Glutamatergic neuron (in vitro differentiated cells): ENCODE results near the gene TCF7. TPM values are rescaled to one million over a fixed set of nuclear protein-coding genes. Genes with fewer than 3 reads are reported as not detected.

Source experiments
- DNase-seq: peaks from one replicate; pipeline ENCODE4 v3.0.0; 2022
- H3K27ac Mint-ChIP-seq: one replicate; pipeline ENCODE4 v1.8.0; 2020; ENCODE audit warnings: mild to moderate bottlenecking, mixed read lengths, inconsistent platforms; ENCODE audit not compliant: unreplicated experiment
- H3K27me3 Mint-ChIP-seq: one replicate; pipeline ENCODE4 v1.8.0; 2020; ENCODE audit warnings: mild to moderate bottlenecking, moderate library complexity, mixed read lengths, inconsistent platforms; ENCODE audit not compliant: unreplicated experiment
- H3K36me3 Mint-ChIP-seq: one replicate; pipeline ENCODE4 v1.8.0; 2020; ENCODE audit warnings: mild to moderate bottlenecking, mixed read lengths, inconsistent platforms; ENCODE audit not compliant: unreplicated experiment
- H3K4me1 Mint-ChIP-seq: one replicate; pipeline ENCODE4 v1.8.0; 2020; ENCODE audit warnings: mild to moderate bottlenecking, low read depth, mixed read lengths, inconsistent platforms; ENCODE audit not compliant: unreplicated experiment
- H3K4me3 Mint-ChIP-seq: one replicate; pipeline ENCODE4 v1.8.0; 2020; ENCODE audit warnings: mild to moderate bottlenecking, mixed read lengths, inconsistent platforms; ENCODE audit not compliant: unreplicated experiment
- H3K9me3 Mint-ChIP-seq: one replicate; pipeline ENCODE4 v1.8.0; 2020; ENCODE audit warnings: mild to moderate bottlenecking, moderate library complexity, mixed read lengths, inconsistent platforms; ENCODE audit not compliant: unreplicated experiment
- total RNA-seq: library from RNA; stranded (reverse); fragmentation: NEBNext Ultra II Directional; extraction: Animal tissue kit (Norgen Biotek cat#: 25700); gene quantifications from one replicate; pipeline ENCODE4 v1.2.1, GENCODE V29; 2021; ENCODE audit not compliant: unreplicated experiment
- TF ChIP-seq, protein P1 (sequence below): fragments of 200-600 bp; sonication (generic); IDR thresholded peaks from one replicate; pipeline ENCODE4 v1.5.0; 2021; ENCODE audit not compliant: partially characterized antibody, unreplicated experiment

Gene TCF7
- total RNA-seq, 1 donor from 2014 or later, result 5.8 TPM

GRCh38 chr5:134088994-134089560 is 25.4 kb upstream of the TCF7 start:
- Mint-ChIP-seq H3K4me3 (no peak overlapping the region), H3K4me1 (peaks cover 8% of the 10 kb centered on the region), H3K27ac (no peak overlapping the region), H3K36me3 (no peaks in the 10 kb centered on the region), H3K27me3 (peaks cover 2% of the 10 kb centered on the region), H3K9me3 (no peaks in the 10 kb centered on the region)
- TF ChIP-seq, protein P1, sequence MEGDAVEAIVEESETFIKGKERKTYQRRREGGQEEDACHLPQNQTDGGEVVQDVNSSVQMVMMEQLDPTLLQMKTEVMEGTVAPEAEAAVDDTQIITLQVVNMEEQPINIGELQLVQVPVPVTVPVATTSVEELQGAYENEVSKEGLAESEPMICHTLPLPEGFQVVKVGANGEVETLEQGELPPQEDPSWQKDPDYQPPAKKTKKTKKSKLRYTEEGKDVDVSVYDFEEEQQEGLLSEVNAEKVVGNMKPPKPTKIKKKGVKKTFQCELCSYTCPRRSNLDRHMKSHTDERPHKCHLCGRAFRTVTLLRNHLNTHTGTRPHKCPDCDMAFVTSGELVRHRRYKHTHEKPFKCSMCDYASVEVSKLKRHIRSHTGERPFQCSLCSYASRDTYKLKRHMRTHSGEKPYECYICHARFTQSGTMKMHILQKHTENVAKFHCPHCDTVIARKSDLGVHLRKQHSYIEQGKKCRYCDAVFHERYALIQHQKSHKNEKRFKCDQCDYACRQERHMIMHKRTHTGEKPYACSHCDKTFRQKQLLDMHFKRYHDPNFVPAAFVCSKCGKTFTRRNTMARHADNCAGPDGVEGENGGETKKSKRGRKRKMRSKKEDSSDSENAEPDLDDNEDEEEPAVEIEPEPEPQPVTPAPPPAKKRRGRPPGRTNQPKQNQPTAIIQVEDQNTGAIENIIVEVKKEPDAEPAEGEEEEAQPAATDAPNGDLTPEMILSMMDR, result no peak
- no peak for DNase-seq

DNA sequence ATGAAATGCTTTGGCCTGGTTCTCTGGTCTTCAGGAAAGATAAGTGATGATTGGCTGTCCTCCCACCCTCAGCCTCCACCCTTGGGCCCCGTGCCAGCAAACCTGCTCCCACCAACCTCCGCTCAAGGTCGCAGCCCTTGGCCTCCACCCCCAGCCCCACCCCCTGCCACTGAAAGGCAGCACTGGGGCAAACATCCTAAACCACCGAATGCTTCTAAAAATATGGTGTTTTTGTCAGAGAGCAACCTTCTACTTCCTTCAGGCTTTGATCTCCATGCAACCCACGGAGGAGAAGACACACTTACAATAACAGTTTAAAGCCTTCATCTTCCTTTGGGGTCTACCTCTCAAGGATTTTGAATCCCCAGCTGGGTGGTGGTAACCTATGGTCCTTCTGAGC is 24.0 kb upstream of the TCF7 start:
- no peak for DNase-seq
- TF ChIP-seq, protein P1, result no peak
- H3K27ac Mint-ChIP-seq, result no peak overlapping the region
- peaks cover 2% of the 10 kb centered on the region for H3K27me3 Mint-ChIP-seq
- H3K36me3 Mint-ChIP-seq, result no peaks in the 10 kb centered on the region
- H3K4me1 Mint-ChIP-seq, result peaks cover 8% of the 10 kb centered on the region
- H3K4me3 Mint-ChIP-seq, result no peak overlapping the region
- H3K9me3 Mint-ChIP-seq, result no peaks in the 10 kb centered on the region

DNA sequence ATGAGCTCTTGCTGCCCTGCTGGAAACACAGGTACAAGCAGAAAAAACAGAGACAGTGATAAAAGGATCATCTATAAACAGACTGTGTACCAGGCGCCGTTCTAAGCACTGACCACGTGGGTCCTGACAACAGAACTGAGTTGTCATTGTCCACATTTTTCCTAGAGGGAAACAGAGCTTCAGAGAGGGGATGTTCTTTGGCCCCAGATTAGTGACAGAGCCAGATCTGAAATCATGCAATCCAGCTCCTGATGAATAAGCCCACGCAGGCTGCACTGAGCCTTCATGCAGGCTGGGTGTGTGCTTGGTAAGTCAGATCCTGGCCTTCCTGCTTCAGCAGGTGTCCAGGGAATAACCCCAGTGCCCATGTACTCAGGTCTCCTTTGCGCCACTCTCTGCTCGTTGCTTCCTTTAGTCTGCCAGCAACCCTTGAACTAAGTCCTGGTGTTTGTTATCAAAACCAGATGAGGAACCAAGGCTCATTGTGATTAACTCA is 22.8 kb upstream of the TCF7 start:
- Mint-ChIP-seq H3K9me3 (no peaks in the 10 kb centered on the region), H3K27me3 (no peaks in the 10 kb centered on the region), H3K4me3 (no peak overlapping the region), H3K4me1 (peaks cover 3% of the 10 kb centered on the region), H3K36me3 (no peaks in the 10 kb centered on the region), H3K27ac (no peak overlapping the region)
- no peak for DNase-seq
- TF ChIP-seq, protein P1, result no peak

DNA sequence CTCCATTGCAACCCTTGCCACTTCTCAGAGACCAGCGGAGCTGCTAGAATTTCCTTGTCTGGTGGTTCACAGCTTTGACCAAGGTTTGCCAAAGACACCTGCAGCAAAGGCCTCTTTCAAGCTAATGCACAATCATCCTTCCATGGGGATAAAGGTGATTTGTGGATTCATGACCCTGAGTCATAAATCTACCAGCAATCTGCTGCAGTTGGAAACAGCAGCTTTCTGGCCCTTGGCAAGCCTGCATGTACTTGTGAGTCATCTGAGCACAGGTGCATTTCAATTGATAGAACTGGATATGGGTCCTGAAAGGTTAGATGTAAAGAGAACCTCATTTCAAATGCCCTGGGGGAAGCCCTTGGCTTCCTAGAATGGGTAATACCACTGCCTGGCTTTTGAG is 21.6 kb upstream of the TCF7 start:
- Mint-ChIP-seq H3K36me3 (no peaks in the 10 kb centered on the region), H3K4me3 (no peak overlapping the region), H3K27ac (no peak overlapping the region), H3K27me3 (no peaks in the 10 kb centered on the region), H3K4me1 (no peaks in the 10 kb centered on the region), H3K9me3 (no peaks in the 10 kb centered on the region)
- DNase-seq, result no peak
- TF ChIP-seq, protein P1, result no peak

- Mint-ChIP-seq H3K27ac (no peak overlapping the region), H3K9me3 (no peaks in the 10 kb centered on the region), H3K4me3 (no peak overlapping the region), H3K36me3 (no peaks in the 10 kb centered on the region), H3K4me1 (no peaks in the 10 kb centered on the region), H3K27me3 (no peaks in the 10 kb centered on the region)
- TF ChIP-seq, protein P1, result no peak
- no peak for DNase-seq
Measured at GRCh38 chr5:134093351-134093750, 21.1 kb upstream of the TCF7 start.
